ENCODE measurements around the gene BTLA.

- no peak for TF ChIP-seq ZNF324 (tag by site-specific recombination; IDR thresholded peaks at IDR 0.05)
- TF ChIP-seq MYNN (tag by site-specific recombination; IDR thresholded peaks at IDR 0.05; ENCODE audit: borderline replicate concordance), result no peak
- TF ChIP-seq ZNF768 (tag by site-specific recombination; IDR thresholded peaks at IDR 0.05), result no peak
- TF ChIP-seq ZNF121 (tag by site-specific recombination; IDR thresholded peaks at IDR 0.05), result no peak
- no peak for TF ChIP-seq SETDB1 (IDR thresholded peaks at IDR 0.05; ENCODE audit: insufficient read length, low read length)
- no peak for TF ChIP-seq ZBTB11 (tag by site-specific recombination; conservative IDR thresholded peaks at IDR 0.05; ENCODE audit: low read depth)
- TF ChIP-seq CTCF (tag by site-specific recombination; IDR thresholded peaks at IDR 0.05), result no peak
- TF ChIP-seq ZNF600 (tag by site-specific recombination; IDR thresholded peaks at IDR 0.05), result no peak
- TF ChIP-seq REST (tag by site-specific recombination; IDR thresholded peaks at IDR 0.05), result no peak
- no peak for TF ChIP-seq ZFHX2 (tag by site-specific recombination; conservative IDR thresholded peaks at IDR 0.05)
- no peak for TF ChIP-seq ZSCAN4 (tag by site-specific recombination; IDR thresholded peaks at IDR 0.05)
- TF ChIP-seq GFI1B (tag by site-specific recombination; IDR thresholded peaks at IDR 0.05), result no peak
Measured at GRCh38 chr3:112429960-112430359, 69.3 kb downstream of the BTLA start.
